ENCODE results near the gene E2F1. TPM values are rescaled to one million over a fixed set of nuclear protein-coding genes. Genes with fewer than 3 reads are reported as not detected.
A peak's percentile ranks its signal among the peaks of the same experiment; 100 is the strongest.

E2F1 gene
- total and polyA plus RNA-seq, 2 of the 4 experiments (the other 2 are of a cell fraction): 10.9 to 14.0 TPM

DNA sequence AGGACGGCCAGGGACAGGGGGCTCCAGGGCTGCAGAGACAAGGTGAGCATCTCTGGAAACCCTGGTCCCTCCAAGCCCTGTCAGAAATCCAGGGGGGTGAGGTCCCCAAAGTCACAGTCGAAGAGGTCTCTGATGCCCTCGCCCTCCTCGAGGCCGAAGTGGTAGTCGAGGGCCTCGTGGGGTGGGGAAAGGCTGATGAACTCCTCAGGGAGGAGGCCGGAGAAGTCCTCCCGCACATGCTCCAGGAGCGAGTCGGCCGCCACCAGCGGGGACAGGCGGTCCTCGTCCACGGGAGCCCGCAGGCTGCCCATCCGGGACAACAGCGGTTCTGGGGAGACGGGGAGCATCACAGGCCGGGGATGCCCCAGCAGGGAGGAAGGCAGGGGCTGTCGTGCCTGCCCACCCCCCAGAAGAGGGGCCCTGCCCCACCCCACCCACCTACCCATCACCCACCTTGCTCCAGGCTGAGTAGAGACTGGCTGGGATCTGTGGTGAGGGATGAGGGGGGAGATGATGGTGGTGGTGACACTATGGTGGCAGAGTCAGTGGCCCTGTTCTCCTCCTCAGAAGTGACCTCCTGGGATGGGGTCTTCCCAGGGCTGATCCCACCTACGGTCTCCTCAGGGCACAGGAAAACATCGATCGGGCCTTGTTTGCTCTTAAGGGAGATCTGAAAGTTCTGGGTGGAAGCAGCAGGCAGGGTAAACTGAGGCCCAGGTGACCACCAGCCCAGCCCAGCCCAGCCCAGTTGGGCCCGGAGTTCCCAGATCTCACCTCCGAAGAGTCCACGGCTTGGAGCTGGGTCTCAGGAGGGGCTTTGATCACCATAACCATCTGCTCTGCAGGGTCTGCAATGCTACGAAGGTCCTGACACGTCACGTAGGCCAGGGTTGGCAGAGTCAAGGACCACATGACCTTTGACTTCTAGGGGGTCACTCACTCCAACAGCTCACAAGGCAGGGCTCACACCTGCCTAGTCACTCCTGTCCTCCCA lies 9.2 kb downstream of the E2F1 start:
- intact Hi-C loops (cut with micrococcal nuclease) (no loop called here), in situ Hi-C loops (cut with MboI; ENCODE audit: low sequenced_read_pairs) (no loop called here), dilution Hi-C loops (cut with HindIII; ENCODE audit: low sequenced_read_pairs, unreplicated experiment) (no loop called here)
- Histone ChIP-seq H3K14ac (replicated peaks; ENCODE audit: low read depth, low read length) (no peak overlapping the region), H3K4me3 (ENCODE audit: insufficient read depth, low read depth, low read length) (no peak overlapping the region), H2BK15ac (ENCODE audit: low read depth, low read length) (no peak overlapping the region), H3K56ac (ENCODE audit: extremely low read depth, insufficient read depth, low read length) (no peak overlapping the region), H3K79me1 (ENCODE audit: low read depth in 1 of 2, low read length in 2 of 2) (peaks cover 8 to 57% of the 10 kb centered on the region in 2 experiments; a peak in 3 of 4 replicates), H3K36me3 (ENCODE audit: control insufficient read depth, insufficient read depth, low read length) (no peaks in the 10 kb centered on the region; the same call in 1 of the 2 replicates), H3K4me2 (ENCODE audit: low read depth, low read length) (no peak overlapping the region), H4K8ac (ENCODE audit: low read depth in 2 of 2, low read length in 2 of 2) (no peak overlapping the region), H2BK5ac (ENCODE audit: low read depth, low read length, poor library complexity, severe bottlenecking) (no peak overlapping the region), H2AK5ac (ENCODE audit: low read depth, low read length) (no peak overlapping the region), H3K27ac (ENCODE audit: insufficient read depth, low read length) (no peak overlapping the region), H3K27me3 (ENCODE audit: control insufficient read depth, insufficient read depth, low read length) (no peaks in the 10 kb centered on the region), H3K4me1 (ENCODE audit: control insufficient read depth, insufficient read depth, low read length) (peaks cover 29% of the 10 kb centered on the region), H2AFZ (replicated peaks; ENCODE audit: low read length, poor library complexity) (no peak overlapping the region), H4K5ac (ENCODE audit: low read depth, low read length) (no peak overlapping the region), H3K23ac (ENCODE audit: low read depth, low read length) (no peak overlapping the region), H3K9me3 (ENCODE audit: control insufficient read depth, insufficient read depth, low read length) (no peaks in the 10 kb centered on the region), H4K91ac (ENCODE audit: insufficient read depth, low read depth, low read length) (no peak overlapping the region), H4K20me1 (ENCODE audit: insufficient read depth, low read length) (peaks cover 34% of the 10 kb centered on the region), H2BK20ac (ENCODE audit: low read depth, low read length) (no peak overlapping the region), H2BK120ac (ENCODE audit: low read depth, low read length) (no peak overlapping the region), H3K18ac (ENCODE audit: low read depth, low read length) (no peak overlapping the region), H2AK9ac (replicated peaks; ENCODE audit: low read depth, low read length, poor library complexity) (peak overlapping the region; percentile 15), H3K9ac (ENCODE audit: low read depth, low read length) (no peak overlapping the region), H3K4ac (ENCODE audit: low read depth, low read length) (no peak overlapping the region), H3K9me1 (ENCODE audit: insufficient read depth, low read length) (peaks cover 26% of the 10 kb centered on the region)
- ChIA-PET POLR2A (ENCODE audit: unreplicated experiment) (interaction anchor here (0.7 kb wide), 1 partner anchor 235 kb away, joined by 3 read pairs; no protein-coding TSS in a partner anchor), CTCF (no interaction called here)
- no TSS peak for BruUV-seq (replicated peaks)
- no peak for ATAC-seq (ENCODE audit: low read depth)
- DNase-seq: no peak
- 96% methylated on average over 21 of the region's 31 CpGs; no CpG with 5 or more reads in 1 of the 2 experiments for WGBS, 2 experiments (ENCODE audit: extremely low coverage in 2 of 2, insufficient read length in 1 of 2)
- TF ChIP-seq RFX5 (IDR thresholded peaks at IDR 0.05; ENCODE audit: low read depth, low read length): no peak
- TF ChIP-seq SMC3 (IDR thresholded peaks at IDR 0.05; ENCODE audit: low read depth, low read length): no peak
- TF ChIP-seq, protein P1, sequence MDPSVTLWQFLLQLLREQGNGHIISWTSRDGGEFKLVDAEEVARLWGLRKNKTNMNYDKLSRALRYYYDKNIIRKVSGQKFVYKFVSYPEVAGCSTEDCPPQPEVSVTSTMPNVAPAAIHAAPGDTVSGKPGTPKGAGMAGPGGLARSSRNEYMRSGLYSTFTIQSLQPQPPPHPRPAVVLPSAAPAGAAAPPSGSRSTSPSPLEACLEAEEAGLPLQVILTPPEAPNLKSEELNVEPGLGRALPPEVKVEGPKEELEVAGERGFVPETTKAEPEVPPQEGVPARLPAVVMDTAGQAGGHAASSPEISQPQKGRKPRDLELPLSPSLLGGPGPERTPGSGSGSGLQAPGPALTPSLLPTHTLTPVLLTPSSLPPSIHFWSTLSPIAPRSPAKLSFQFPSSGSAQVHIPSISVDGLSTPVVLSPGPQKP (IDR thresholded peaks at IDR 0.05; ENCODE audit: borderline replicate concordance, low read depth, low read length): no peak
- no peak for TF ChIP-seq MAFK (IDR thresholded peaks at IDR 0.05; ENCODE audit: low read depth, low read length)
- TF ChIP-seq NFE2L2 (IDR thresholded peaks at IDR 0.05; ENCODE audit: low read depth, low read length): no peak
- TF ChIP-seq, protein P2, sequence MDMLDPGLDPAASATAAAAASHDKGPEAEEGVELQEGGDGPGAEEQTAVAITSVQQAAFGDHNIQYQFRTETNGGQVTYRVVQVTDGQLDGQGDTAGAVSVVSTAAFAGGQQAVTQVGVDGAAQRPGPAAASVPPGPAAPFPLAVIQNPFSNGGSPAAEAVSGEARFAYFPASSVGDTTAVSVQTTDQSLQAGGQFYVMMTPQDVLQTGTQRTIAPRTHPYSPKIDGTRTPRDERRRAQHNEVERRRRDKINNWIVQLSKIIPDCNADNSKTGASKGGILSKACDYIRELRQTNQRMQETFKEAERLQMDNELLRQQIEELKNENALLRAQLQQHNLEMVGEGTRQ (IDR thresholded peaks at IDR 0.05; ENCODE audit: low read depth, low read length): no peak
- no peak for TF ChIP-seq RCOR1 (IDR thresholded peaks at IDR 0.05; ENCODE audit: insufficient replicate concordance, low read length)
- TF ChIP-seq RAD21 (IDR thresholded peaks at IDR 0.05; ENCODE audit: low read length): no peak
- no peak for TF ChIP-seq CHD1 (IDR thresholded peaks at IDR 0.05; ENCODE audit: low read depth, low read length)
- no peak for TF ChIP-seq MXI1 (IDR thresholded peaks at IDR 0.05; ENCODE audit: borderline replicate concordance, low read depth, low read length)
- TF ChIP-seq POLR2A (IDR thresholded peaks at IDR 0.05; ENCODE audit: low read depth, low read length): no peak
- no peak for TF ChIP-seq FOS (IDR thresholded peaks at IDR 0.05; ENCODE audit: low read depth, low read length)
- no peak for TF ChIP-seq BHLHE40 (IDR thresholded peaks at IDR 0.05; ENCODE audit: low read depth, low read length)
- TF ChIP-seq, protein P3, sequence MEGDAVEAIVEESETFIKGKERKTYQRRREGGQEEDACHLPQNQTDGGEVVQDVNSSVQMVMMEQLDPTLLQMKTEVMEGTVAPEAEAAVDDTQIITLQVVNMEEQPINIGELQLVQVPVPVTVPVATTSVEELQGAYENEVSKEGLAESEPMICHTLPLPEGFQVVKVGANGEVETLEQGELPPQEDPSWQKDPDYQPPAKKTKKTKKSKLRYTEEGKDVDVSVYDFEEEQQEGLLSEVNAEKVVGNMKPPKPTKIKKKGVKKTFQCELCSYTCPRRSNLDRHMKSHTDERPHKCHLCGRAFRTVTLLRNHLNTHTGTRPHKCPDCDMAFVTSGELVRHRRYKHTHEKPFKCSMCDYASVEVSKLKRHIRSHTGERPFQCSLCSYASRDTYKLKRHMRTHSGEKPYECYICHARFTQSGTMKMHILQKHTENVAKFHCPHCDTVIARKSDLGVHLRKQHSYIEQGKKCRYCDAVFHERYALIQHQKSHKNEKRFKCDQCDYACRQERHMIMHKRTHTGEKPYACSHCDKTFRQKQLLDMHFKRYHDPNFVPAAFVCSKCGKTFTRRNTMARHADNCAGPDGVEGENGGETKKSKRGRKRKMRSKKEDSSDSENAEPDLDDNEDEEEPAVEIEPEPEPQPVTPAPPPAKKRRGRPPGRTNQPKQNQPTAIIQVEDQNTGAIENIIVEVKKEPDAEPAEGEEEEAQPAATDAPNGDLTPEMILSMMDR (conservative IDR thresholded peaks at IDR 0.05; ENCODE audit: low read depth, low read length): no peak
